K562 (cell line): ENCODE data around the gene FAM222A. TPM values are rescaled to one million over a fixed set of nuclear protein-coding genes. Genes with fewer than 3 reads are reported as not detected.
A peak's percentile ranks its signal among the peaks of the same experiment; 100 is the strongest.

ENCODE experiments used
- CHD2 ChIP-seq: IDR thresholded peaks from 2 replicates; pipeline ENCODE4 v1.6.1; 2011; ENCODE audit warnings: low read depth, low read length
- CREB1 ChIP-seq, 2 experiments: sonication (generic) in 1 of 2; formaldehyde crosslinking in 1 of 2; IDR thresholded peaks; 2 replicates each; pipeline versions ENCODE4 v1.6.1 to v1.8.0; 2012 to 2022; ENCODE audit warnings: inconsistent platforms in 1 of 2, mild to moderate bottlenecking in 1 of 2, missing genetic modification reagents in 1 of 2, moderate library complexity in 1 of 2
- HMG20B ChIP-seq: fragments of 250-450 bp; sonication (Bioruptor Pico); IDR thresholded peaks from 2 replicates; pipeline ENCODE4 v1.5.0; 2021; ENCODE audit warnings: mild to moderate bottlenecking
- IFI16 ChIP-seq: fragments of 250-450 bp; sonication (Bioruptor Pico); IDR thresholded peaks from 2 replicates; pipeline ENCODE4 v2.1.2; 2022; ENCODE audit warnings: mild to moderate bottlenecking, inconsistent platforms
- NFYB ChIP-seq: IDR thresholded peaks from 2 replicates; pipeline ENCODE4 v1.6.1; 2011; ENCODE audit warnings: mild to moderate bottlenecking, moderate library complexity; ENCODE audit not compliant: insufficient read length; ENCODE audit errors: extremely low read depth
- RFX1 ChIP-seq: fragments of 450-650 bp; IDR thresholded peaks from 2 replicates; pipeline ENCODE4 v1.6.1; 2016; ENCODE audit warnings: mild to moderate bottlenecking, moderate library complexity
- SIN3A ChIP-seq, 2 experiments: fragments of 150-350 bp in 1 of 2; IDR thresholded peaks; 2 replicates each; pipeline ENCODE4 v1.6.1; 2011 to 2016; ENCODE audit warnings: borderline replicate concordance in 2 of 2, low read depth in 2 of 2, low read length in 2 of 2, mild to moderate bottlenecking in 2 of 2, moderate library complexity in 2 of 2; ENCODE audit not compliant: control insufficient read depth in 1 of 2
- polyA plus RNA-seq, 8 experiments: library from polyadenylated mRNA; depleted of rRNA in 4 of 8; stranded (reverse) in 5 of 8; unstranded in 3 of 8; fragments of >200 nt; fragmentation: Nextera tagmentation in 2 of 8; fragmentation: Illumina TruSeq in 1 of 8; extraction: Ambion mirVana in 2 of 8; extraction: Trizol in 1 of 8; gene quantifications; 2 replicates each; pipeline versions ENCODE4 v1.2.1 to v1.2.3, GENCODE V29; 2011 to 2014; ENCODE audit warnings: inconsistent platforms in 1 of 8, missing spikeins in 1 of 8
- total RNA-seq, 7 experiments: library from RNA; depleted of rRNA in 6 of 7; stranded (reverse); fragments of >200 nt in 6 of 7; fragmentation: Illumina TruSeq in 2 of 7; extraction: Trizol in 2 of 7; gene quantifications; 2 replicates each; pipeline versions ENCODE4 v1.2.1 to v1.2.3, GENCODE V29; 2011 to 2021; ENCODE audit warnings: low replicate concordance in 1 of 7
- TF ChIP-seq, protein P1 (sequence below): sonication (generic); formaldehyde crosslinking; IDR thresholded peaks from 2 replicates; pipeline ENCODE4 v1.8.1; 2023; ENCODE audit warnings: missing genetic modification reagents, mild to moderate bottlenecking, borderline replicate concordance
- TF ChIP-seq, protein P2 (sequence below): fragments of 450-650 bp; IDR thresholded peaks from 2 replicates; pipeline ENCODE4 v1.6.1; 2018; ENCODE audit warnings: mild to moderate bottlenecking, low read depth; ENCODE audit not compliant: partially characterized antibody
- TF ChIP-seq, protein P3 (sequence below), 2 experiments: IDR thresholded peaks; 2 replicates each; pipeline ENCODE4 v1.6.1; 2012; ENCODE audit warnings: improper control_type of control experiment in 2 of 2, low read depth in 2 of 2, low read length in 2 of 2, borderline replicate concordance in 1 of 2
- TF ChIP-seq, protein P4 (sequence below), 3 experiments: fragments of 200-800 bp in 1 of 3; fragments of 250-450 bp in 1 of 3; fragments of 450-650 bp in 1 of 3; sonication (Bioruptor Pico) in 1 of 3; sonication (Bioruptor generic) in 1 of 3; formaldehyde crosslinking in 1 of 3; IDR thresholded peaks; 2 replicates each; pipeline versions ENCODE4 v1.6.1 to v1.8.0; 2016 to 2022; ENCODE audit warnings: mild to moderate bottlenecking in 2 of 3, missing genetic modification characterization in 2 of 3, missing compliant biosample characterization in 1 of 3, moderate library complexity in 1 of 3

FAM222A gene
- total and polyA plus RNA-seq, 9 of the 15 experiments (the other 6 are each of a cell fraction or from before 2014, with no cell fraction given): 0.03 to 0.36 (median 0.12) TPM; not detected in 1

DNA sequence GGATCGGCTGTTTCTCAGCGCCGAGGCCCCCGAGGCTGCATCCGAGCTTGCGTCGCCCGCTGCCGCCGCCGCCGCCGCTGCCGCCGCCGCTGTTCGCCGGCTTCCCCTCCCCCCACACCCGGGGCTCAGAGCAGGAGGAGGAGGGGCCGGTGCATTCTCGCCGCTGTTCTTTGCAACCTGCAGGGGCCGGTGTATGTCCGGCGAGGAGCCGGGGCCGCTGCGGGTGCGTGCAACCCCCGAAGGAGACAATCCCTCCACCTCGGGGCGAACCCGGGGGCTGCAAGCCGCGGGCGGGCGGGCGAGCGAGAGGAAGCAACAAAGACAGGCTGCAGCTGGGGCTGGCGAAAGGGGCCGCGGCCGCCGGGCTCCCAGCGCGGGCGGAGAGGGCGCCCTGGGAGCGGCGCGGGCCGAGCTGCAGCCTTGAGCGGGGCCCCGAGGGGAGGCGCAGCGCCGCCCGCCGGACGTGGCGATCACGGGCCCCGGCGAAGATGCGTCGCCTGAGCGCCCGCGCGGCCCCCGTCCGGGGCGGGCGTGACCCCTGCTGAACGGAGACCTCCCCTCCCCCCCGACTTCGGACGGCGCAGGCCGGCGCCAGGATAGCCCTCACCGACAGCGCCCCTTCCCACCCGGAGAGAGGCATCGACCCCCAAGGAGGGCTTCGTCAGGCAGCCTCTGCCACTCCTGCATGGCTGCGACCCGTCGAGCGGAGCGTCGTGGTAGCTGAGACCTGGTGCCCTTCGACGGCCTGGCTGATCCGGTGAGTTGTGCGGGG lies 702 bp downstream of the FAM222A start (continued):
- TF ChIP-seq SIN3A (IDR thresholded peaks at IDR 0.05; ENCODE audit: borderline replicate concordance in 2 of 2, control insufficient read depth in 1 of 2, low read depth in 2 of 2, low read length in 2 of 2) (no peak), HMG20B (no peak), CREB1 (IDR thresholded peaks at IDR 0.05) (no peak), CREB1 (CRISPR knock-in tag; IDR thresholded peaks at IDR 0.05) (no peak), IFI16 (CRISPR knock-in tag) (no peak), RFX1 (no peak), CHD2 (peak; percentile 28; the same call in 1 of the 2 replicates), NFYB (no peak)
- TF ChIP-seq, protein P1, sequence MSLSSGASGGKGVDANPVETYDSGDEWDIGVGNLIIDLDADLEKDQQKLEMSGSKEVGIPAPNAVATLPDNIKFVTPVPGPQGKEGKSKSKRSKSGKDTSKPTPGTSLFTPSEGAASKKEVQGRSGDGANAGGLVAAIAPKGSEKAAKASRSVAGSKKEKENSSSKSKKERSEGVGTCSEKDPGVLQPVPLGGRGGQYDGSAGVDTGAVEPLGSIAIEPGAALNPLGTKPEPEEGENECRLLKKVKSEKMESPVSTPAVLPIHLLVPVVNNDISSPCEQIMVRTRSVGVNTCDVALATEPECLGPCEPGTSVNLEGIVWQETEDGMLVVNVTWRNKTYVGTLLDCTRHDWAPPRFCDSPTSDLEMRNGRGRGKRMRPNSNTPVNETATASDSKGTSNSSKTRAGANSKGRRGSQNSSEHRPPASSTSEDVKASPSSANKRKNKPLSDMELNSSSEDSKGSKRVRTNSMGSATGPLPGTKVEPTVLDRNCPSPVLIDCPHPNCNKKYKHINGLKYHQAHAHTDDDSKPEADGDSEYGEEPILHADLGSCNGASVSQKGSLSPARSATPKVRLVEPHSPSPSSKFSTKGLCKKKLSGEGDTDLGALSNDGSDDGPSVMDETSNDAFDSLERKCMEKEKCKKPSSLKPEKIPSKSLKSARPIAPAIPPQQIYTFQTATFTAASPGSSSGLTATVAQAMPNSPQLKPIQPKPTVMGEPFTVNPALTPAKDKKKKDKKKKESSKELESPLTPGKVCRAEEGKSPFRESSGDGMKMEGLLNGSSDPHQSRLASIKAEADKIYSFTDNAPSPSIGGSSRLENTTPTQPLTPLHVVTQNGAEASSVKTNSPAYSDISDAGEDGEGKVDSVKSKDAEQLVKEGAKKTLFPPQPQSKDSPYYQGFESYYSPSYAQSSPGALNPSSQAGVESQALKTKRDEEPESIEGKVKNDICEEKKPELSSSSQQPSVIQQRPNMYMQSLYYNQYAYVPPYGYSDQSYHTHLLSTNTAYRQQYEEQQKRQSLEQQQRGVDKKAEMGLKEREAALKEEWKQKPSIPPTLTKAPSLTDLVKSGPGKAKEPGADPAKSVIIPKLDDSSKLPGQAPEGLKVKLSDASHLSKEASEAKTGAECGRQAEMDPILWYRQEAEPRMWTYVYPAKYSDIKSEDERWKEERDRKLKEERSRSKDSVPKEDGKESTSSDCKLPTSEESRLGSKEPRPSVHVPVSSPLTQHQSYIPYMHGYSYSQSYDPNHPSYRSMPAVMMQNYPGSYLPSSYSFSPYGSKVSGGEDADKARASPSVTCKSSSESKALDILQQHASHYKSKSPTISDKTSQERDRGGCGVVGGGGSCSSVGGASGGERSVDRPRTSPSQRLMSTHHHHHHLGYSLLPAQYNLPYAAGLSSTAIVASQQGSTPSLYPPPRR (CRISPR knock-in tag): no peak
- TF ChIP-seq, protein P2, sequence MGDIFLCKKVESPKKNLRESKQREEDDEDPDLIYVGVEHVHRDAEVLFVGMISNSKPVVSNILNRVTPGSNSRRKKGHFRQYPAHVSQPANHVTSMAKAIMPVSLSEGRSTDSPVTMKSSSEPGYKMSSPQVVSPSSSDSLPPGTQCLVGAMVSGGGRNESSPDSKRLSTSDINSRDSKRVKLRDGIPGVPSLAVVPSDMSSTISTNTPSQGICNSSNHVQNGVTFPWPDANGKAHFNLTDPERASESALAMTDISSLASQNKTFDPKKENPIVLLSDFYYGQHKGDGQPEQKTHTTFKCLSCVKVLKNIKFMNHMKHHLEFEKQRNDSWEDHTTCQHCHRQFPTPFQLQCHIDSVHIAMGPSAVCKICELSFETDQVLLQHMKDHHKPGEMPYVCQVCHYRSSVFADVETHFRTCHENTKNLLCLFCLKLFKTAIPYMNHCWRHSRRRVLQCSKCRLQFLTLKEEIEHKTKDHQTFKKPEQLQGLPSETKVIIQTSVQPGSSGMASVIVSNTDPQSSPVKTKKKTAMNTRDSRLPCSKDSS: no peak
- TF ChIP-seq, protein P3, sequence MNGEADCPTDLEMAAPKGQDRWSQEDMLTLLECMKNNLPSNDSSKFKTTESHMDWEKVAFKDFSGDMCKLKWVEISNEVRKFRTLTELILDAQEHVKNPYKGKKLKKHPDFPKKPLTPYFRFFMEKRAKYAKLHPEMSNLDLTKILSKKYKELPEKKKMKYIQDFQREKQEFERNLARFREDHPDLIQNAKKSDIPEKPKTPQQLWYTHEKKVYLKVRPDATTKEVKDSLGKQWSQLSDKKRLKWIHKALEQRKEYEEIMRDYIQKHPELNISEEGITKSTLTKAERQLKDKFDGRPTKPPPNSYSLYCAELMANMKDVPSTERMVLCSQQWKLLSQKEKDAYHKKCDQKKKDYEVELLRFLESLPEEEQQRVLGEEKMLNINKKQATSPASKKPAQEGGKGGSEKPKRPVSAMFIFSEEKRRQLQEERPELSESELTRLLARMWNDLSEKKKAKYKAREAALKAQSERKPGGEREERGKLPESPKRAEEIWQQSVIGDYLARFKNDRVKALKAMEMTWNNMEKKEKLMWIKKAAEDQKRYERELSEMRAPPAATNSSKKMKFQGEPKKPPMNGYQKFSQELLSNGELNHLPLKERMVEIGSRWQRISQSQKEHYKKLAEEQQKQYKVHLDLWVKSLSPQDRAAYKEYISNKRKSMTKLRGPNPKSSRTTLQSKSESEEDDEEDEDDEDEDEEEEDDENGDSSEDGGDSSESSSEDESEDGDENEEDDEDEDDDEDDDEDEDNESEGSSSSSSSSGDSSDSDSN (IDR thresholded peaks at IDR 0.05; ENCODE audit: borderline replicate concordance in 1 of 2, low read depth in 2 of 2, low read length in 2 of 2): 0 out of 4 replicates have a peak, but pooled peaks of 1 of the 2 experiments have one; percentile 44
- TF ChIP-seq, protein P4, sequence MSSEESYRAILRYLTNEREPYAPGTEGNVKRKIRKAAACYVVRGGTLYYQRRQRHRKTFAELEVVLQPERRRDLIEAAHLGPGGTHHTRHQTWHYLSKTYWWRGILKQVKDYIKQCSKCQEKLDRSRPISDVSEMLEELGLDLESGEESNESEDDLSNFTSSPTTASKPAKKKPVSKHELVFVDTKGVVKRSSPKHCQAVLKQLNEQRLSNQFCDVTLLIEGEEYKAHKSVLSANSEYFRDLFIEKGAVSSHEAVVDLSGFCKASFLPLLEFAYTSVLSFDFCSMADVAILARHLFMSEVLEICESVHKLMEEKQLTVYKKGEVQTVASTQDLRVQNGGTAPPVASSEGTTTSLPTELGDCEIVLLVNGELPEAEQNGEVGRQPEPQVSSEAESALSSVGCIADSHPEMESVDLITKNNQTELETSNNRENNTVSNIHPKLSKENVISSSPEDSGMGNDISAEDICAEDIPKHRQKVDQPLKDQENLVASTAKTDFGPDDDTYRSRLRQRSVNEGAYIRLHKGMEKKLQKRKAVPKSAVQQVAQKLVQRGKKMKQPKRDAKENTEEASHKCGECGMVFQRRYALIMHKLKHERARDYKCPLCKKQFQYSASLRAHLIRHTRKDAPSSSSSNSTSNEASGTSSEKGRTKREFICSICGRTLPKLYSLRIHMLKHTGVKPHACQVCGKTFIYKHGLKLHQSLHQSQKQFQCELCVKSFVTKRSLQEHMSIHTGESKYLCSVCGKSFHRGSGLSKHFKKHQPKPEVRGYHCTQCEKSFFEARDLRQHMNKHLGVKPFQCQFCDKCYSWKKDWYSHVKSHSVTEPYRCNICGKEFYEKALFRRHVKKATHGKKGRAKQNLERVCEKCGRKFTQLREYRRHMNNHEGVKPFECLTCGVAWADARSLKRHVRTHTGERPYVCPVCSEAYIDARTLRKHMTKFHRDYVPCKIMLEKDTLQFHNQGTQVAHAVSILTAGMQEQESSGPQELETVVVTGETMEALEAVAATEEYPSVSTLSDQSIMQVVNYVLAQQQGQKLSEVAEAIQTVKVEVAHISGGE (CRISPR knock-in tag; IDR thresholded peaks at IDR 0.05): 0 out of 6 replicates have a peak, but pooled peaks of 1 of the 3 experiments have one; percentile 21
